ENCODE results near the gene ZNF19. TPM values are rescaled to one million over a fixed set of nuclear protein-coding genes. Genes with fewer than 3 reads are reported as not detected.
A peak's percentile ranks its signal among the peaks of the same experiment; 100 is the strongest.

Gene ZNF19
- total RNA-seq, 1 donor from 2014 or later: 2.2 TPM

DNA sequence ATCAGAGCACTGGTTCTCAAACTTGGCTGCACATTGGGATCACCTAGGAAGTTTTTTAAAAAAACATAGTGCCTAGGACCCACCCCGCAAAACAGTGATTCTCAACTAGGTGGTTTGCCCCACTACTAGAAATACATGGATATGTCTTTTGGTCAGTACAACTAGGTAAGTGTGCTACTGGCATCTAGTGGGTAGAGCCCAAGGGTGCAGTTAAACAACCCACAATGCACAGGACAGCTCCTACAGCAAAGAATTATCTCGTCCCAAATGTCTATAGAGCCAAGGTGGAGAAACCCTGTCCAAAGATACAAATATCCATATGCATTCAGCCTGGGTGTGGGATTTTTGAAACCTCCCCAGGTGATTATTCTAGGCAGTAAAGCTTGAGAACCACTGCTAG lies 11.8 kb upstream of the ZNF19 start:
- Histone ChIP-seq H3K27ac (no peak overlapping the region), H3K9me3 (no peaks in the 10 kb centered on the region), H3K36me3 (no peaks in the 10 kb centered on the region), H3K4me3 (no peak overlapping the region), H3K27me3 (no peaks in the 10 kb centered on the region), H3K4me1 (no peaks in the 10 kb centered on the region)
- no peak for DNase-seq (ENCODE audit: extremely low spot score in 2 of 2)
- intact Hi-C loops (cut with DNase I): no loop called here
- TF ChIP-seq POLR2AphosphoS5 (IDR thresholded peaks at IDR 0.05; ENCODE audit: insufficient read depth in 1 of 2, low read depth in 1 of 2) (no peak), CTCF (IDR thresholded peaks at IDR 0.05) (no peak), POLR2A (IDR thresholded peaks at IDR 0.05) (no peak)

GRCh38 chr16:71499775-71500364 lies 10.7 kb upstream of the ZNF19 start:
- Histone ChIP-seq H3K27me3 (no peaks in the 10 kb centered on the region), H3K4me3 (no peak overlapping the region), H3K27ac (no peak overlapping the region), H3K9me3 (no peaks in the 10 kb centered on the region), H3K4me1 (no peaks in the 10 kb centered on the region), H3K36me3 (no peaks in the 10 kb centered on the region)
- intact Hi-C loops (cut with DNase I): loop anchor here (2.0 kb wide), 1 partner anchor 87 kb away; no protein-coding TSS in a partner anchor
- TF ChIP-seq POLR2AphosphoS5 (IDR thresholded peaks at IDR 0.05; ENCODE audit: insufficient read depth in 1 of 2, low read depth in 1 of 2) (no peak), CTCF (IDR thresholded peaks at IDR 0.05) (peak; percentile 28 to 58 (median 35)), POLR2A (IDR thresholded peaks at IDR 0.05) (no peak)
- no peak for DNase-seq (ENCODE audit: extremely low spot score in 2 of 2)

- no peak overlapping the region for H3K4me3 ChIP-seq
- intact Hi-C loops (cut with DNase I): loop anchor here (2.0 kb wide), 1 partner anchor 85 kb away; no protein-coding TSS in a partner anchor
- H3K9me3 ChIP-seq: no peaks in the 10 kb centered on the region
- H3K27me3 ChIP-seq: no peaks in the 10 kb centered on the region
- DNase-seq (ENCODE audit: extremely low spot score in 2 of 2): no peak
- H3K4me1 ChIP-seq: no peaks in the 10 kb centered on the region
- H3K27ac ChIP-seq: no peak overlapping the region
- no peak for TF ChIP-seq POLR2AphosphoS5 (IDR thresholded peaks at IDR 0.05; ENCODE audit: insufficient read depth in 1 of 2, low read depth in 1 of 2)
- no peak for TF ChIP-seq CTCF (IDR thresholded peaks at IDR 0.05)
- no peak for TF ChIP-seq POLR2A (IDR thresholded peaks at IDR 0.05)
- H3K36me3 ChIP-seq: no peaks in the 10 kb centered on the region
Measured at GRCh38 chr16:71498031-71498430, 8.9 kb upstream of the ZNF19 start.

DNA sequence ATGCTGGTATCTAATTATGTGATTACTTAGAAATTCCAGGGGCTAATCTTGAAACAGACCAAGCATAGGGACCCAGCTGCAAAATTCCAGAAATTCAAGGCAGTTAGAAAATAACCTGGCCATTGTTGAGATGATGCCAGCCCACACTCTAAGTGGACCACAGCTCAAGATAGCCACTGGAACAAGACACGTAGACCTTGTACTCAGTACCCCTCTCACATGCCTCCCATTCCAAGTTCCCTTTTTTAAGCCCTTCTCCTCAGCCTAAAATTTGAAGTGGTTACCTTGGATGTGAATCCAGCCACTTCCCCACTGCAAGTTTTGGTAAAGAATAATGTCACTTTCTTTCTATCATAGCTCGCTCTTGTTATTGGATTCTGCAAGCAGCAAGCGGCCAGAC lies 4.1 kb upstream of the ZNF19 start:
- H3K4me3 ChIP-seq: no peak overlapping the region
- H3K27ac ChIP-seq: no peak overlapping the region
- no peaks in the 10 kb centered on the region for H3K27me3 ChIP-seq
- TF ChIP-seq POLR2A (IDR thresholded peaks at IDR 0.05) (no peak), CTCF (IDR thresholded peaks at IDR 0.05) (no peak), POLR2AphosphoS5 (IDR thresholded peaks at IDR 0.05; ENCODE audit: insufficient read depth in 1 of 2, low read depth in 1 of 2) (no peak)
- DNase-seq (ENCODE audit: extremely low spot score in 2 of 2): no peak
- H3K9me3 ChIP-seq: no peaks in the 10 kb centered on the region
- intact Hi-C loops (cut with DNase I): no loop called here
- no peaks in the 10 kb centered on the region for H3K4me1 ChIP-seq
- no peaks in the 10 kb centered on the region for H3K36me3 ChIP-seq

- Histone ChIP-seq H3K9me3 (no peaks in the 10 kb centered on the region), H3K4me1 (no peaks in the 10 kb centered on the region), H3K4me3 (no peak overlapping the region), H3K27me3 (no peaks in the 10 kb centered on the region), H3K36me3 (no peaks in the 10 kb centered on the region), H3K27ac (no peak overlapping the region)
- TF ChIP-seq CTCF (IDR thresholded peaks at IDR 0.05) (no peak), POLR2A (IDR thresholded peaks at IDR 0.05) (no peak), POLR2AphosphoS5 (IDR thresholded peaks at IDR 0.05; ENCODE audit: insufficient read depth in 1 of 2, low read depth in 1 of 2) (no peak)
- intact Hi-C loops (cut with DNase I): no loop called here
- no peak for DNase-seq (ENCODE audit: extremely low spot score in 2 of 2)
Measured at GRCh38 chr16:71492786-71493185, 3.7 kb upstream of the ZNF19 start.

Measured in vagina (tissue), 2 donors.